MCF 10A (cell line): Measurements from ENCODE around the gene CCSER2. TPM values are rescaled to one million over a fixed set of nuclear protein-coding genes. Genes with fewer than 3 reads are reported as not detected.

Experiments used
- BruUV-seq: library from RNA; stranded (reverse); fragments of 400-500 nt; replicated peaks from 2 replicates; lab custom pipeline; 2021; lab: Mats Ljungman, UMichigan
- CTCF ChIA-PET: fragments of 300-600 bp; sonication (Branson Sonifier 250); formaldehyde crosslinking; extraction: SDS; loops from one replicate; lab custom pipeline; 2021; ENCODE audit warnings: antibody characterized with exemption, inconsistent platforms; lab: Yijun Ruan, JAX
- POLR2A ChIA-PET: fragments of 300-600, 350-650 bp; sonication (Branson Sonifier 250); formaldehyde crosslinking; extraction: SDS; loops from one replicate; lab custom pipeline; 2020; ENCODE audit warnings: antibody characterized with exemption, inconsistent platforms; lab: Yijun Ruan, JAX
- DNase-seq: peaks from one replicate; pipeline ENCODE4 v3.0.0-alpha.2; 2018; ENCODE audit not compliant: unreplicated experiment
- H3K27ac Mint-ChIP-seq: one replicate; pipeline ENCODE4 v1.8.0; 2022; ENCODE audit warnings: mild to moderate bottlenecking, low read depth, mixed read lengths; ENCODE audit not compliant: unreplicated experiment
- H3K27me3 Mint-ChIP-seq: one replicate; pipeline ENCODE4 v1.8.0; 2022; ENCODE audit warnings: mixed read lengths; ENCODE audit not compliant: insufficient read depth, unreplicated experiment
- H3K36me3 Mint-ChIP-seq: one replicate; pipeline ENCODE4 v1.8.0; 2022; ENCODE audit warnings: mild to moderate bottlenecking, moderate library complexity, mixed read lengths; ENCODE audit not compliant: insufficient read depth, unreplicated experiment
- H3K4me1 Mint-ChIP-seq: one replicate; pipeline ENCODE4 v1.8.0; 2022; ENCODE audit warnings: mixed read lengths; ENCODE audit not compliant: insufficient read depth, unreplicated experiment
- H3K4me3 Mint-ChIP-seq: one replicate; pipeline ENCODE4 v1.8.0; 2022; ENCODE audit warnings: mild to moderate bottlenecking, moderate library complexity, mixed read lengths; ENCODE audit not compliant: unreplicated experiment
- H3K9me3 Mint-ChIP-seq: one replicate; pipeline ENCODE4 v1.8.0; 2022; ENCODE audit warnings: mixed read lengths; ENCODE audit not compliant: unreplicated experiment
- CTCF ChIP-seq: fragments of 200-600 bp; IDR thresholded peaks from one replicate; pipeline ENCODE4 v1.8.0; 2022; ENCODE audit warnings: antibody characterized with exemption, mild to moderate bottlenecking; ENCODE audit not compliant: unreplicated experiment
- intact Hi-C: fragments of 100-400 bp; cut with micrococcal nuclease; formaldehyde crosslinking; loops from 2 replicates; pipeline ENCODE4 v1.14.1; 2022
- total RNA-seq: library from RNA; stranded (reverse); gene quantifications from 2 replicates; pipeline ENCODE4 v1.2.3, GENCODE V29; 2022

Gene CCSER2
- total RNA-seq, 1 experiment from 2014 or later, result 70.0 TPM

GRCh38 chr10:84348447-84348846 lies 20.1 kb downstream of the CCSER2 start:
- intact Hi-C loops, result no loop called here
- Mint-ChIP-seq H3K4me1 (peaks cover 28% of the 10 kb centered on the region), H3K4me3 (no peak overlapping the region), H3K9me3 (no peaks in the 10 kb centered on the region), H3K27ac (peak overlapping the region; percentile 71), H3K27me3 (no peaks in the 10 kb centered on the region), H3K36me3 (peaks cover 7% of the 10 kb centered on the region)
- no peak for DNase-seq
- POLR2A ChIA-PET, result interaction anchor here (0.7 kb wide), 1 partner anchor 20 kb away, joined by 3 read pairs; the partner anchor contains the start of gene CCSER2
- CTCF ChIA-PET, result no interaction called here
- TF ChIP-seq CTCF, result no peak
- BruUV-seq, result no TSS peak

DNA sequence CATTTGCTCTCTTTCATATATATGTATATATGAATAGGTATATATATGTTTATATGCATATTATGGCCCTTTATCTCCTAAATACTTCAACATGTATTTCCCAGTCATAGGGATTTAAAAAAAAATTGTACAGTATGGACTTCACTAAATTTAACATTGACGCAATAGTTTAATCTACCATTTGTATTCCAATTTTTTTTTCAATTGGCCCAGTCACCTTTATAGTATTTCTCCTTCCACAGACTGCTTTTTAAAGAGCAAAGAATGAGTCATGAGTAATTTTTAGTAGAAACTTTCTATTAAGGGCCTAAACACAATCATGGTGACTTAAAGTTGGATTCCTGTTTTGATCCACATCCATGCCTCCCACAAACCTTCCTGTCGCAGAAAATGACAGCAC lies 20.5 kb downstream of the CCSER2 start:
- CTCF ChIA-PET, result interaction anchor here (0.6 kb wide), 1 partner anchor 43 kb away, joined by 3 read pairs; no protein-coding TSS in a partner anchor
- Mint-ChIP-seq H3K9me3 (no peaks in the 10 kb centered on the region), H3K4me1 (peaks cover 28% of the 10 kb centered on the region), H3K27ac (peak overlapping the region; percentile 71), H3K36me3 (peaks cover 7% of the 10 kb centered on the region), H3K4me3 (no peak overlapping the region), H3K27me3 (no peaks in the 10 kb centered on the region)
- intact Hi-C loops, result no loop called here
- BruUV-seq, result no TSS peak
- no peak for TF ChIP-seq CTCF
- POLR2A ChIA-PET, result interaction anchor here (0.7 kb wide), 1 partner anchor 21 kb away, joined by 3 read pairs; the partner anchor contains the start of gene CCSER2
- peak; percentile 20 for DNase-seq

DNA sequence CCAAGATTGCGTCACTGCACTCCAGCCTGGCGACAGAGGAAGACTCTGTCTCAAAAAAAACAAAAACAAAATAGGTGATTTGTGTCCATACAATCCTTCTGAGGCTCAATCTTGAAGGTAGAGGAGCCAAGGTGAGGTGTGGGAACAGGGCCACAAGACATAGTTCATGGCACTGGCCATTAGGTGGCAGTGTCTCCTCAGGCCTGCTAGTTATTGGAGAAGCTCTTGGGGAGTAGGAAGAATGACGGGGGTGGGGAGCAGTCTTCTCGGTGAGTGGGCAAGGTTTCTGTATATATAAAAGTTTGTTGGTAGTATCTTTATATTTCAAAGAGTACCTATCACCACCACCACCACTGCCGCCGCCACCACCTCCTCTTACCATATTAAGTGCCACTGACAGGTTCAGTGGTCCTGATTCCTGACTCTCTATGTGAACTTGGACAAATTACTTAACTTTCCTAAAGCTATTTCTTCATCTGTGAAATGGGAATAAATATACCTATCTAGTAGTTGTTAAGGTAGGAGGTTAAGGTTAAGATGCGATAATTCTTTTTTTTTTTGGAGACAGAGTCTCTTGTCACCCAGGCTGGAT lies 24.0 kb downstream of the CCSER2 start:
- TF ChIP-seq CTCF, result peak; percentile 67
- no peak overlapping the region for H3K27ac Mint-ChIP-seq
- no peaks in the 10 kb centered on the region for H3K36me3 Mint-ChIP-seq
- no TSS peak for BruUV-seq
- ChIA-PET POLR2A (interaction anchor here (0.6 kb wide), 1 partner anchor 213 kb away, joined by 4 read pairs; the partner anchor contains the start of gene GHITM), CTCF (interaction anchor here (0.6 to 7.1 kb wide), 27 partner anchors 9 to 1253 kb away, joined by 3 to 40 read pairs (median 4); no protein-coding TSS in a partner anchor)
- intact Hi-C loops, result loop anchor here (1.0 kb wide), 1 partner anchor 185 kb away; no protein-coding TSS in a partner anchor
- H3K4me3 Mint-ChIP-seq, result no peak overlapping the region
- H3K9me3 Mint-ChIP-seq, result no peaks in the 10 kb centered on the region
- peak; percentile 77 for DNase-seq
- H3K4me1 Mint-ChIP-seq, result peaks cover 32% of the 10 kb centered on the region
- no peaks in the 10 kb centered on the region for H3K27me3 Mint-ChIP-seq

DNA sequence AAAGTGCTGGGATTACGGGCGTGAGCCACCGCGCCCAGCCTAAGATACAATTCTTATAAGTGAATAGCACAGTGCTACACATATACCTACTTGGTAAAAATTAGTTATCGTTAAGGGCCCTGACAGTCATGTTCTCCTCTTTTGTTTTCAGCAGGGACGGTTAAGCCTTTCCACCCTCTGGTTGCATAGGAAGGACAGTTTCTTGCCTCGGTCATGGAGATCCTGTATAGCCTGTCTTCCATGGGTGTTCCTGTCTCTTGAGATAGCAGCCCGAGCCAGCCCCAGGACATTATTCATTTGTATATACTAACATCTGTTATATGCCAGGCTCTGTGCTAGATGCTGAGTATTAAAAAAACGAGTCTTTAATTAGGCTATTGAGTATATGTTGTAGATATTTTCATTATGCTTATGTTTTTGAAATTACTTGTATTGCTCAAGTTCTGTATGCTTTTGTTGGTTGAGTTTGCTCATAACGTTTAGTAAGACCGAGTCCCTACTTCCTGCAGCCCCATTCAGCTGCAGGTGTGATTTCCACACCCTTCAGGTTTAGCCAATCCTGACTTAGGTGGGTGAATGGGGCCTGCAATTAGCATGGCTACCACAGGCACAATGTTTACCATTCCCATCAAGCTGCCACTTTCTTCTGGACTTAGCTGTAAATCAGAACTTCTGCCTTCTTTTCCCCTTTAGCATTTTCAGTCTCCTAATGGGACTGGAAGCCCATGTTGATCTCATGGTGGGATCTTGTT lies 24.8 kb downstream of the CCSER2 start:
- Mint-ChIP-seq H3K36me3 (no peaks in the 10 kb centered on the region), H3K4me1 (peaks cover 36% of the 10 kb centered on the region), H3K27ac (no peak overlapping the region), H3K9me3 (no peaks in the 10 kb centered on the region), H3K4me3 (no peak overlapping the region), H3K27me3 (no peaks in the 10 kb centered on the region)
- POLR2A ChIA-PET, result no interaction called here
- DNase-seq, result no peak
- intact Hi-C loops, result no loop called here
- no TSS peak for BruUV-seq
- TF ChIP-seq CTCF, result no peak
- CTCF ChIA-PET, result interaction anchor here (0.6 to 7.1 kb wide), 15 partner anchors 11 to 1142 kb away, joined by 3 to 40 read pairs (median 5); no protein-coding TSS in a partner anchor
